ENCODE results near the gene GPR162. TPM values are rescaled to one million over a fixed set of nuclear protein-coding genes. Genes with fewer than 3 reads are reported as not detected.

The GPR162 gene
- polyA plus RNA-seq, 3 donors = 15.1 to 81.7 (median 16.0) TPM

- peaks cover 16% of the 10 kb centered on the region for H4K20me1 ChIP-seq (ENCODE audit: insufficient read depth, low read length)
- H3K4me1 ChIP-seq (ENCODE audit: control insufficient read depth in 1 of 2, insufficient read depth in 2 of 2, low read length in 2 of 2) = peaks cover 84 to 91% of the 10 kb centered on the region in 2 donors
- H3K9me3 Mint-ChIP-seq = no peaks in the 10 kb centered on the region
- H3K9ac ChIP-seq (ENCODE audit: insufficient read depth, low read length, poor library complexity, severe bottlenecking) = peak within 1 kb of the TSS; percentile 69
- intact Hi-C loops (cut with micrococcal nuclease) = no loop called here
- H3K27ac Mint-ChIP-seq = peak within 1 kb of the TSS; percentile 86 to 98 (median 93)
- peaks cover 7 to 9% of the 10 kb centered on the region in 2 donors for H3K36me3 Mint-ChIP-seq
- no peaks in the 10 kb centered on the region for H3K27me3 ChIP-seq (ENCODE audit: control insufficient read depth in 2 of 2, insufficient read depth in 2 of 2, low read length in 2 of 2)
- peaks cover 84% of the 10 kb centered on the region for H3K4me1 Mint-ChIP-seq
- peak within 1 kb of the TSS; percentile 81 for H2AFZ ChIP-seq (ENCODE audit: insufficient read depth, low read depth, low read length, poor library complexity, severe bottlenecking)
- H3K9me3 ChIP-seq (replicated peaks in 1 of 2; ENCODE audit: control insufficient read depth in 1 of 2, insufficient read depth in 1 of 2, low read length in 2 of 2) = no peaks in the 10 kb centered on the region
- H3K4me2 ChIP-seq (replicated peaks; ENCODE audit: extremely low read depth, low read length, poor library complexity, severe bottlenecking) = peak within 1 kb of the TSS; percentile 85
- peaks cover 47% of the 10 kb centered on the region for H3K79me2 ChIP-seq (ENCODE audit: insufficient read depth, low read length)
- peak within 1 kb of the TSS; percentile 79 to 97 (median 96) for H3K4me3 ChIP-seq (replicated peaks in 1 of 3; ENCODE audit: low read depth in 2 of 3, low read length in 3 of 3)
- peak within 1 kb of the TSS; percentile 94 for H3K27ac ChIP-seq (ENCODE audit: low read depth in 1 of 2, low read length in 2 of 2)
- 36% methylated on average over 16 of the region's 18 CpGs for WGBS (ENCODE audit: insufficient coverage)
- H3K4me3 Mint-ChIP-seq = peak within 1 kb of the TSS; percentile 94 to 97
- DNase-seq = peak; percentile 59 to 70 (median 62)
- TF ChIP-seq, protein P1, sequence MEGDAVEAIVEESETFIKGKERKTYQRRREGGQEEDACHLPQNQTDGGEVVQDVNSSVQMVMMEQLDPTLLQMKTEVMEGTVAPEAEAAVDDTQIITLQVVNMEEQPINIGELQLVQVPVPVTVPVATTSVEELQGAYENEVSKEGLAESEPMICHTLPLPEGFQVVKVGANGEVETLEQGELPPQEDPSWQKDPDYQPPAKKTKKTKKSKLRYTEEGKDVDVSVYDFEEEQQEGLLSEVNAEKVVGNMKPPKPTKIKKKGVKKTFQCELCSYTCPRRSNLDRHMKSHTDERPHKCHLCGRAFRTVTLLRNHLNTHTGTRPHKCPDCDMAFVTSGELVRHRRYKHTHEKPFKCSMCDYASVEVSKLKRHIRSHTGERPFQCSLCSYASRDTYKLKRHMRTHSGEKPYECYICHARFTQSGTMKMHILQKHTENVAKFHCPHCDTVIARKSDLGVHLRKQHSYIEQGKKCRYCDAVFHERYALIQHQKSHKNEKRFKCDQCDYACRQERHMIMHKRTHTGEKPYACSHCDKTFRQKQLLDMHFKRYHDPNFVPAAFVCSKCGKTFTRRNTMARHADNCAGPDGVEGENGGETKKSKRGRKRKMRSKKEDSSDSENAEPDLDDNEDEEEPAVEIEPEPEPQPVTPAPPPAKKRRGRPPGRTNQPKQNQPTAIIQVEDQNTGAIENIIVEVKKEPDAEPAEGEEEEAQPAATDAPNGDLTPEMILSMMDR (IDR thresholded peaks at IDR 0.05) = no peak
- H3K36me3 ChIP-seq (replicated peaks in 1 of 2; ENCODE audit: control insufficient read depth in 1 of 2, insufficient read depth in 2 of 2, low read length in 2 of 2) = peaks cover 0 to 2% of the 10 kb centered on the region in 2 donors
- peaks cover 0 to 2% (median 0%) of the 10 kb centered on the region in 3 donors for H3K27me3 Mint-ChIP-seq (ENCODE audit: low read depth in 3 of 3)
These were observed 32.4 kb upstream of the GPR162 start, which contains the start of gene CD4 for GRCh38 chr12:6788972-6789924. Gene CD4, plus strand, starts transcription at chr12:6789528. Its CDS starts 10,611 bp downstream, at chr12:6800139.

- Histone ChIP-seq H3K36me3 (replicated peaks in 1 of 2; ENCODE audit: control insufficient read depth in 1 of 2, insufficient read depth in 2 of 2, low read length in 2 of 2) (peaks cover 10 to 15% of the 10 kb centered on the region in 2 donors), H3K4me2 (replicated peaks; ENCODE audit: extremely low read depth, low read length, poor library complexity, severe bottlenecking) (peak overlapping the region; percentile 85), H3K9ac (ENCODE audit: insufficient read depth, low read length, poor library complexity, severe bottlenecking) (peak overlapping the region; percentile 36), H3K4me1 (ENCODE audit: control insufficient read depth in 1 of 2, insufficient read depth in 2 of 2, low read length in 2 of 2) (peaks cover 70 to 77% of the 10 kb centered on the region in 2 donors), H3K27me3 (ENCODE audit: control insufficient read depth in 2 of 2, insufficient read depth in 2 of 2, low read length in 2 of 2) (no peaks in the 10 kb centered on the region), H3K79me2 (ENCODE audit: insufficient read depth, low read length) (peaks cover 60% of the 10 kb centered on the region), H3K4me3 (replicated peaks in 1 of 3; ENCODE audit: low read depth in 2 of 3, low read length in 3 of 3) (peak overlapping the region; percentile 79 to 97 (median 96)), H4K20me1 (ENCODE audit: insufficient read depth, low read length) (peaks cover 30% of the 10 kb centered on the region), H2AFZ (ENCODE audit: insufficient read depth, low read depth, low read length, poor library complexity, severe bottlenecking) (peak overlapping the region; percentile 66), H3K27ac (ENCODE audit: low read depth in 1 of 2, low read length in 2 of 2) (peak overlapping the region; percentile 94), H3K9me3 (replicated peaks in 1 of 2; ENCODE audit: control insufficient read depth in 1 of 2, insufficient read depth in 1 of 2, low read length in 2 of 2) (no peaks in the 10 kb centered on the region)
- no CpG with 5 or more reads among the region's 12 CpGs for WGBS (ENCODE audit: insufficient coverage)
- intact Hi-C loops (cut with micrococcal nuclease) = loop anchor here (5.0 kb wide), 2 partner anchors 37 to 38 kb away; partner anchors contain the start of genes MLF2 (in 1 of the 2) and P3H3 (in 1 of the 2)
- peak overlapping the region; percentile 37 to 98 (median 96) for H3K27ac Mint-ChIP-seq
- H3K4me3 Mint-ChIP-seq = peak overlapping the region; percentile 94 to 97
- H3K9me3 Mint-ChIP-seq = peaks cover 0 to 2% (median 0%) of the 10 kb centered on the region in 7 donors
- DNase-seq = peak in 1 of 3 donors; percentile 37
- H3K4me1 Mint-ChIP-seq = peaks cover 70% of the 10 kb centered on the region
- peaks cover 0 to 2% (median 0%) of the 10 kb centered on the region in 3 donors for H3K27me3 Mint-ChIP-seq (ENCODE audit: low read depth in 3 of 3)
- TF ChIP-seq, protein P1 (IDR thresholded peaks at IDR 0.05) = no peak
- peaks cover 18 to 23% of the 10 kb centered on the region in 2 donors for H3K36me3 Mint-ChIP-seq
These were observed 31.0 kb upstream of the GPR162 start for GRCh38 chr12:6790496-6791150.

Measured in CD14-positive monocyte (primary cell).